GM12872 (cell line): ENCODE results near the gene CRLF2.

ENCODE experiments used
- TF ChIP-seq, protein P1 (sequence below): IDR thresholded peaks from 3 replicates; pipeline ENCODE4 v1.5.1; 2011; ENCODE audit warnings: low read depth, mild to moderate bottlenecking, low read length, moderate library complexity; ENCODE audit not compliant: insufficient read depth

The CRLF2 gene, protein sequence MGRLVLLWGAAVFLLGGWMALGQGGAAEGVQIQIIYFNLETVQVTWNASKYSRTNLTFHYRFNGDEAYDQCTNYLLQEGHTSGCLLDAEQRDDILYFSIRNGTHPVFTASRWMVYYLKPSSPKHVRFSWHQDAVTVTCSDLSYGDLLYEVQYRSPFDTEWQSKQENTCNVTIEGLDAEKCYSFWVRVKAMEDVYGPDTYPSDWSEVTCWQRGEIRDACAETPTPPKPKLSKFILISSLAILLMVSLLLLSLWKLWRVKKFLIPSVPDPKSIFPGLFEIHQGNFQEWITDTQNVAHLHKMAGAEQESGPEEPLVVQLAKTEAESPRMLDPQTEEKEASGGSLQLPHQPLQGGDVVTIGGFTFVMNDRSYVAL

DNA sequence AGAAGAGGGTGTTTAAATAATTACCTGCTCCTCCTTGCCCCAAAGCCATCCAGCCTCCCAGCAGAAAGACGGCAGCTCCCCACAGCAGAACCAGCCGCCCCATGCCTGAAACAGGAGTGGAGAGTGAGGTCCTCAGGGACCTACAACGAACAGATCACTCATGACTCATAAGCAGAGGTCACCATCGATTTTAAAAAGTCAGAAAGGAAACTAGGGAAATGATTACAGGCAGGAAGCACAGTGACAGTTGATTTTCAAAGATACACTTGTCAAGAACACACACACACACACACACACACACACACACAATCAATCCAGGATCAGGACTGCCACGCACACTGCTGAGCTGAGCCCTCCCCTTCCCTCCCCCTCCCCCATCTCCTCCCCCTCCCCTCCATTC lies at the start of gene CRLF2:
Gene CRLF2, minus strand, starts transcription at position 118 of the 400 bp plus-strand sequence. Its CDS starts 15 bp downstream, at position 103.
- TF ChIP-seq, protein P1, sequence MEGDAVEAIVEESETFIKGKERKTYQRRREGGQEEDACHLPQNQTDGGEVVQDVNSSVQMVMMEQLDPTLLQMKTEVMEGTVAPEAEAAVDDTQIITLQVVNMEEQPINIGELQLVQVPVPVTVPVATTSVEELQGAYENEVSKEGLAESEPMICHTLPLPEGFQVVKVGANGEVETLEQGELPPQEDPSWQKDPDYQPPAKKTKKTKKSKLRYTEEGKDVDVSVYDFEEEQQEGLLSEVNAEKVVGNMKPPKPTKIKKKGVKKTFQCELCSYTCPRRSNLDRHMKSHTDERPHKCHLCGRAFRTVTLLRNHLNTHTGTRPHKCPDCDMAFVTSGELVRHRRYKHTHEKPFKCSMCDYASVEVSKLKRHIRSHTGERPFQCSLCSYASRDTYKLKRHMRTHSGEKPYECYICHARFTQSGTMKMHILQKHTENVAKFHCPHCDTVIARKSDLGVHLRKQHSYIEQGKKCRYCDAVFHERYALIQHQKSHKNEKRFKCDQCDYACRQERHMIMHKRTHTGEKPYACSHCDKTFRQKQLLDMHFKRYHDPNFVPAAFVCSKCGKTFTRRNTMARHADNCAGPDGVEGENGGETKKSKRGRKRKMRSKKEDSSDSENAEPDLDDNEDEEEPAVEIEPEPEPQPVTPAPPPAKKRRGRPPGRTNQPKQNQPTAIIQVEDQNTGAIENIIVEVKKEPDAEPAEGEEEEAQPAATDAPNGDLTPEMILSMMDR: no peak

DNA sequence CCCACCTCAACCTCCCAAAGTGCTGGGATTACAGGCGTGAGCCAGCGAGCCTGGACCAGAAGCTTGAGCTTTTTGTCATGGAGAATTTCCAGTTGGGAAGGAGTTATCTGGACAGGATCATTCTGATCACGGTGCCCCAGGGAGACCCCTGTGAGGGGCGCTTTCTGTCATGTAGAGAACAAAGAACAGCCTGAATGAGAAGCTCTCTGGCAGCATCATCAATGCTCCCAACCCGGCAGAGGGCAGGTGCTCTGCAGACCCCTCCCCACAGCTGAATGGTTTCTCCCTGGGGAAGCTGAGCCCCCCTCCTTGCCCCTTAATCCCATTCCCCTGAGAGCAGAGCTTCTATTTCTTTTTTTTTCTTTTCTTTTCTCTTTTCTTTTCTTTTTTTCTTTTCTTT lies 48.8 kb upstream of the CRLF2 start:
- TF ChIP-seq, protein P1: no peak

DNA sequence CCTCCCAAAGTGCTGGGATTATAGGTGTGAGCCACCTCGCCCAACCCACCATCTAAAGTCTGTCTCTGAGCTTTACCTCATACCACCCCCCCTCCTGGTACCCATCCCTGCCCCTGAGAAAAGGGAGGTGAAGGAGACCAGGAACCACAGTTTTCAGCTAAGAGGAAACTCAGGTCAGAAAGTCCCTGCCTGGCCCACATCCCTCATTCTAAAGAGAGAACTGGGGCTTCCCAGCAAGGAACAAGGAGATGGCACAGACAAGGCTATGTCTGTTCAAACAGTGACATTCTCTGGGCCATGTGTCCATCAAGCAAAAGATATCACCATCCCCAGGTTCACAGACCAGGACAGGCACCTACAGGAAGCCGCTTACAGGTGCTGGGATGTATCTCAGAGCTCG lies 40.4 kb upstream of the CRLF2 start:
- TF ChIP-seq, protein P1: no peak

DNA sequence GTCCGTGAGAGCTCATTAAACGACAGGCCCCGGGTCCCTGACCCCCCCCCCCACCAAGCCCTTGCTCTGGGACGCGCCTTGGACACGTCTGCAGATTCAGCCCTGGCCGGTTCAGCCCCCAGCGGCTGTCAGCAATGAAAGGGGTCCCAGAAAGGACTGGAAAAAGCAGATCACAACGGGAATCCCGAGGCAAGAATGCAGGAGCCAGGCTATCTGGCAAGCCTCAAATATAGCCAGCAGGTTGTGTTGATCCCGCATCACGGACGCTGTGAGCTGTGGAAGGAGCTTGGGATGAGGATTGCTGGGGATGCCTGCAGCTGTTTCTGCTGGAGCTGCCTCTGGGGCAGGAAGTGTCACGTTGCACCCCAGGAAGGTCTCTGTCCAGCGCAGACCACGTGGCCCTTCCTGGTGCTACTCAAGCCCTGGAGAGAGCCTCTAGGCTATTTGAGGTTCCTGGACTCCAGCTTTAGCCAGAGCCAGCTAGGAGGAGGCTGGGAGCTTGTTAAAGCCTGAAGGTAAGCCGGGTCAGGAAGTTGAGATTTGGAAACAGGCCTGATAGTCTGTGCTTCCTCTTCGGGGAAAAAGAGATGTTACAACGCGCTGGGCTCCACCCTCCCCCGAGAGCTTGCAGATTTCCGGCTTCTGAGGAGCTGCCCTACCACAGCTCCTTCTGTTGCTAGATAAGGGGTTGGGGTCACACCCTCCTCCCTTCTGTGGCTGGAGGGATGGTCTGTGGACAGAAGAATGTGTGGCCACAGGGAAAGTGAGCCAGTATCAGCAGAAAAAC lies 36.8 kb upstream of the CRLF2 start:
- TF ChIP-seq, protein P1: no peak

DNA sequence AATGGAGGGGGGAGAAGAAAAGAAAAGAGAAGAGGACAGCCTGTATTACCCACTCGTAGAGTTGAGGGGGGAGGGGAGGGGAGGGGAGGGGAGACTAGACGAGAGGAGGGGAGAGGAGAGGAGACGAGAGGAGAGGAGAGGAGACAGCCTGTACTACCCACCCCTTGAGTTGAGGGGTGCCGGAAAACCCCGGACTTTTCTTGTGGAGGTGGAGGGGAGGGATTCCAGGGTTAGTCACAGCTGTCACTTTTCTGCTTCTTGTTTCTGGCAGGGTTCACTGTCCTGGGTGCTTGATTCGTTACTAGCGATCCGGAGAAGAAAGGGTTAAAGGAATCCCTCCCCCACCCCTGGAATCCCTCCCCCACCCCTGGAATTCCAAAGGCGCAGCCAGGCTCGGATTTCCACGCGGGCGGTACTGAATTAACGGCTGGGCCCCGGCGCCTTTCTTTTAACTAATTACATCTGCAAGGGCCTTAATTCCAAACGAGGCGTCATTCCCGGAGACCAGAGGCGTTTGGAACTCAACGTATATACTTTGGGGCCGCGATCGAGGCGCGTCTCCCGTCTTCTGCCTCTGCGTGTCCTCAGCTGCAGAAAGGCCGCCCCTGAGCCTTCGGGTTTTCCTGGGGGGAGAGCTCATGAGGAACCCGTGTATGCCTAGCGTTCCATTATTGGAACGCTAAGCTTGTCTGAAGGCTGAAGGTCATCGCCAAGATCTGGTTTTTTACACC lies 36.0 kb upstream of the CRLF2 start:
- TF ChIP-seq, protein P1: no peak

DNA sequence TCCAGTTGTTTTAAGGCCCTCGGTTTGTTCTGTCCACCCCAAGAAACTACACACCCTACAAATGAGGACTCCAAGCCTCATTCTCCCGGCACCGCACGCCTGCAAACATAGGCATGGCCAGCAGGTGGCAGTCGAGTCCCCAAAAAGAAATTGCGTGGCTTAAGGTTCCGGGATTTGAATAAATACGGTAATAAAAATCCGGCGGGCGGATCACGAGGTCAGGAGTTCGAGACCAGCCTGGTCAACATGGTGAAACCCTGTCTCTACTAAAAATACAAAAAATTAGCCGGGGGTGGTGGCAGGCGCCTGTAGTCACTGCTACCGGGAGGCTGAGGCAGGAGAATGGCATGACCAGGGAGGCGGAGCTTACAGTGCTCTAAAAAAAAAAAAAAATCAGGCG lies 34.4 kb upstream of the CRLF2 start:
- TF ChIP-seq, protein P1: peak; percentile 79
